Left ventricle myocardium inferior (tissue), 1 donor: ENCODE measurements around the gene RHOBTB1. TPM values are rescaled to one million over a fixed set of nuclear protein-coding genes. Genes with fewer than 3 reads are reported as not detected.

Experiments
- DNase-seq: peaks from one replicate; pipeline ENCODE4 v3.0.0-alpha.2; 2020
- H3K27ac ChIP-seq: fragments of 200-600 bp; replicated peaks from 2 replicates; pipeline ENCODE4 v1.8.0; 2021
- H3K27me3 ChIP-seq: fragments of 200-600 bp; 2 replicates; pipeline ENCODE4 v1.8.0; 2021; ENCODE audit warnings: low read depth
- H3K36me3 ChIP-seq: fragments of 200-600 bp; 2 replicates; pipeline ENCODE4 v1.8.0; 2021
- H3K4me1 ChIP-seq: fragments of 200-600 bp; 2 replicates; pipeline ENCODE4 v1.8.0; 2021
- H3K4me3 ChIP-seq: fragments of 200-600 bp; 2 replicates; pipeline ENCODE4 v1.8.0; 2021; ENCODE audit warnings: mild to moderate bottlenecking, moderate library complexity
- H3K9me3 ChIP-seq: fragments of 200-600 bp; replicated peaks from 2 replicates; pipeline ENCODE4 v1.8.0; 2021
- CTCF ChIP-seq: fragments of 200-600 bp; IDR thresholded peaks from 2 replicates; pipeline ENCODE4 v1.8.0; 2021; ENCODE audit warnings: antibody characterized with exemption, mild to moderate bottlenecking, borderline replicate concordance
- intact Hi-C: fragments of 100-400 bp; cut with micrococcal nuclease; formaldehyde crosslinking; loops from one replicate; pipeline ENCODE4 v1.11.0; 2022
- total RNA-seq: library from RNA; stranded (reverse); fragmentation: NEBNext Ultra II Directional; extraction: Animal tissue kit (Norgen Biotek cat#: 25700); gene quantifications from one replicate; pipeline ENCODE4 v1.2.1, GENCODE V29; 2021
- donor health status: DM: no; HTN: yes; CAD: no; lungs with severe emphysema.

Gene RHOBTB1
- total RNA-seq, 1 donor from 2014 or later, result 16.6 TPM

GRCh38 chr10:60872451-60872850 lies 71.5 kb downstream of the RHOBTB1 start:
- no peaks in the 10 kb centered on the region for H3K27me3 ChIP-seq
- no peak for DNase-seq
- H3K36me3 ChIP-seq, result peaks cover 51% of the 10 kb centered on the region
- no peak overlapping the region for H3K27ac ChIP-seq
- TF ChIP-seq CTCF, result no peak
- no peaks in the 10 kb centered on the region for H3K9me3 ChIP-seq
- intact Hi-C loops, result no loop called here
- peaks cover 13% of the 10 kb centered on the region for H3K4me1 ChIP-seq
- no peak overlapping the region for H3K4me3 ChIP-seq

- intact Hi-C loops, result no loop called here
These were observed 72.8 kb downstream of the RHOBTB1 start for GRCh38 chr10:60871215-60871614.

GRCh38 chr10:60870803-60871202 lies 73.2 kb downstream of the RHOBTB1 start:
- intact Hi-C loops, result no loop called here
- H3K36me3 ChIP-seq, result peaks cover 48% of the 10 kb centered on the region
- TF ChIP-seq CTCF, result no peak
- no peaks in the 10 kb centered on the region for H3K9me3 ChIP-seq
- peaks cover 8% of the 10 kb centered on the region for H3K4me1 ChIP-seq
- H3K27ac ChIP-seq, result no peak overlapping the region
- H3K4me3 ChIP-seq, result no peak overlapping the region
- H3K27me3 ChIP-seq, result no peaks in the 10 kb centered on the region
- no peak for DNase-seq

More at GRCh38 chr10:60871215-60871614, 72.8 kb downstream of the RHOBTB1 start:
- peaks cover 8% of the 10 kb centered on the region for H3K4me1 ChIP-seq
- no peak overlapping the region for H3K27ac ChIP-seq
- no peak for TF ChIP-seq CTCF
- H3K36me3 ChIP-seq, result peaks cover 48% of the 10 kb centered on the region
- no peak for DNase-seq
- H3K27me3 ChIP-seq, result no peaks in the 10 kb centered on the region
- no peaks in the 10 kb centered on the region for H3K9me3 ChIP-seq
- H3K4me3 ChIP-seq, result no peak overlapping the region

GRCh38 chr10:60870416-60870728 lies 73.6 kb downstream of the RHOBTB1 start:
- intact Hi-C loops, result no loop called here

GRCh38 chr10:60869652-60870415 lies 74.2 kb downstream of the RHOBTB1 start:
- H3K4me3 ChIP-seq, result no peak overlapping the region
- H3K27me3 ChIP-seq, result no peaks in the 10 kb centered on the region
- no peak for DNase-seq
- H3K36me3 ChIP-seq, result peaks cover 48% of the 10 kb centered on the region
- H3K9me3 ChIP-seq, result no peaks in the 10 kb centered on the region
- intact Hi-C loops, result no loop called here
- no peak for TF ChIP-seq CTCF
- peaks cover 8% of the 10 kb centered on the region for H3K4me1 ChIP-seq
- no peak overlapping the region for H3K27ac ChIP-seq

More at GRCh38 chr10:60870416-60870728, 73.6 kb downstream of the RHOBTB1 start:
- Histone ChIP-seq H3K27ac (no peak overlapping the region), H3K4me1 (peaks cover 8% of the 10 kb centered on the region), H3K27me3 (no peaks in the 10 kb centered on the region), H3K36me3 (peaks cover 48% of the 10 kb centered on the region), H3K9me3 (no peaks in the 10 kb centered on the region), H3K4me3 (no peak overlapping the region)
- peak; percentile 41 for TF ChIP-seq CTCF
- DNase-seq, result no peak
